HepG2 (cell line): ENCODE results near the gene SNN. TPM values are rescaled to one million over a fixed set of nuclear protein-coding genes. Genes with fewer than 3 reads are reported as not detected.

ENCODE experiments used
- ATAC-seq: fragments of 200-7000 bp; cut with Tn5 transposase; 3 replicates; pipeline ENCODE4 v1.9.1; 2020; ENCODE audit warnings: mild to moderate bottlenecking, moderate library complexity
- BruUV-seq: library from RNA; stranded (reverse); fragments of 400-500 nt; replicated peaks from 2 replicates; lab custom pipeline; 2021; lab: Mats Ljungman, UMichigan
- CTCF ChIA-PET: fragments of 300-600 bp; formaldehyde crosslinking; extraction: SDS; loops from one replicate; lab custom pipeline; 2021; ENCODE audit warnings: low total read pairs, inconsistent platforms, low intra/inter-chr PET ratio; lab: Yijun Ruan, JAX
- POLR2A ChIA-PET: fragments of 350-600 bp; sonication (Branson Sonifier 250); formaldehyde crosslinking; loops from one replicate; lab custom pipeline; 2020; ENCODE audit warnings: antibody characterized with exemption, inconsistent platforms; lab: Yijun Ruan, JAX
- DNase-seq: peaks from one replicate; pipeline ENCODE4 v3.0.0-alpha.2; 2015; ENCODE audit warnings: low spot score
- FAIRE-seq: peaks from 3 replicates; lab custom pipeline; 2011; peaks lifted over from hg19 to GRCh38; lab: Jason Lieb, UNC
- H2AFZ ChIP-seq: one replicate; pipeline ENCODE4 v1.6.1; 2011; ENCODE audit warnings: low read length, inconsistent platforms
- H3K27ac ChIP-seq: fragments of 300-600 bp; 3 replicates; pipeline ENCODE4 v1.8.0; 2011; ENCODE audit warnings: mixed run types, mild to moderate bottlenecking, mixed read lengths, low read length, inconsistent platforms; ENCODE audit not compliant: insufficient read depth; ENCODE audit errors: extremely low read length
- H3K27me3 ChIP-seq, 2 experiments: fragments of 200-600 bp in 1 of 2; 2 replicates in 1 of 2; 3 replicates in 1 of 2; pipeline versions ENCODE4 v1.6.0 to v1.8.0; 2011; ENCODE audit warnings: low read length in 2 of 2, mild to moderate bottlenecking in 2 of 2, moderate library complexity in 2 of 2, inconsistent platforms in 1 of 2; ENCODE audit not compliant: insufficient read depth in 2 of 2, control insufficient read depth in 1 of 2
- H3K36me3 ChIP-seq, 2 experiments: fragments of 200-600 bp in 1 of 2; replicated peaks in 1 of 2; 2 replicates in 1 of 2; 3 replicates in 1 of 2; pipeline versions ENCODE4 v1.5.1 to v1.8.0; 2011; ENCODE audit warnings: low read length in 2 of 2, inconsistent platforms in 1 of 2; ENCODE audit not compliant: insufficient read depth in 2 of 2, control insufficient read depth in 1 of 2
- H3K4me1 ChIP-seq: 2 replicates; pipeline ENCODE4 v1.5.1; 2012; ENCODE audit warnings: low read length, inconsistent platforms; ENCODE audit not compliant: insufficient read depth
- H3K4me2 ChIP-seq: 2 replicates; pipeline ENCODE4 v1.6.0; 2011; ENCODE audit warnings: low read depth, low read length, inconsistent platforms
- H3K4me3 ChIP-seq, 3 experiments: fragments of 200-600 bp in 1 of 3; sonication (generic), shearing (Covaris generic) in 1 of 3; replicated peaks in 1 of 3; 2 replicates each; pipeline ENCODE4 v1.5.1; 2011 to 2016; ENCODE audit warnings: low read length in 3 of 3, inconsistent platforms in 2 of 3, low read depth in 2 of 3, mild to moderate bottlenecking in 2 of 3, control low read depth in 1 of 3, mixed read lengths in 1 of 3; ENCODE audit not compliant: insufficient read depth in 1 of 3
- H3K79me2 ChIP-seq: one replicate; pipeline ENCODE4 v1.6.1; 2011; ENCODE audit warnings: low read length, inconsistent platforms; ENCODE audit not compliant: insufficient read depth
- H3K9ac ChIP-seq: 2 replicates; pipeline ENCODE4 v1.6.0; 2011; ENCODE audit warnings: mild to moderate bottlenecking, low read depth, low read length, inconsistent platforms; ENCODE audit not compliant: insufficient read depth
- H3K9me3 ChIP-seq: 2 replicates; pipeline ENCODE4 v1.5.1; 2012; ENCODE audit warnings: mild to moderate bottlenecking, low read length
- H4K20me1 ChIP-seq: 2 replicates; pipeline ENCODE4 v1.6.0; 2011; ENCODE audit warnings: inconsistent platforms, mild to moderate bottlenecking, low read length, moderate library complexity; ENCODE audit not compliant: insufficient read depth
- EHMT2 ChIP-seq: fragments of 200-600 bp; sonication (generic); IDR thresholded peaks from 2 replicates; pipeline ENCODE4 v1.7.0; 2017; ENCODE audit warnings: antibody characterized with exemption, low read depth, low read length, borderline replicate concordance
- HNRNPL ChIP-seq: fragments of 200-400 bp; formaldehyde crosslinking; IDR thresholded peaks from 2 replicates; pipeline ENCODE4 v1.6.1; 2017; ENCODE audit warnings: mild to moderate bottlenecking, low read depth, low read length
- POLR2G ChIP-seq: fragments of 200-400 bp; formaldehyde crosslinking; IDR thresholded peaks from 2 replicates; pipeline ENCODE4 v1.6.1; 2018; ENCODE audit warnings: mild to moderate bottlenecking, low read depth, low read length, moderate library complexity
- RBM22 ChIP-seq: fragments of 200-400 bp; formaldehyde crosslinking; optimal IDR thresholded peaks from 2 replicates; pipeline ENCODE3; 2017; ENCODE audit warnings: mild to moderate bottlenecking, low read length, moderate library complexity
- SP4 ChIP-seq: sonication (generic); formaldehyde crosslinking; IDR thresholded peaks from 2 replicates; pipeline ENCODE4 v1.8.1; 2023; ENCODE audit warnings: mild to moderate bottlenecking, missing genetic modification reagents
- ZBTB38 ChIP-seq: sonication (generic); formaldehyde crosslinking; IDR thresholded peaks from 2 replicates; pipeline ENCODE4 v1.5.1; 2020; ENCODE audit warnings: mild to moderate bottlenecking, missing genetic modification reagents
- ZC3H13 ChIP-seq: sonication (generic); formaldehyde crosslinking; IDR thresholded peaks from 2 replicates; pipeline ENCODE4 v1.8.1; 2023; ENCODE audit warnings: mild to moderate bottlenecking, missing genetic modification reagents, moderate library complexity
- ZFP91 ChIP-seq: sonication (generic); formaldehyde crosslinking; IDR thresholded peaks from 2 replicates; pipeline ENCODE4 v1.9.0; 2022; ENCODE audit warnings: missing genetic modification reagents, mild to moderate bottlenecking, borderline replicate concordance
- ZNF256 ChIP-seq: sonication (generic); formaldehyde crosslinking; conservative IDR thresholded peaks from 2 replicates; pipeline ENCODE4 v1.4.0; 2020; ENCODE audit warnings: missing genetic modification reagents
- ZNF7 ChIP-seq: IDR thresholded peaks from 2 replicates; pipeline ENCODE4 v1.6.1; 2016; ENCODE audit warnings: missing biosample characterization, missing genetic modification reagents
- ZSCAN31 ChIP-seq: sonication (generic); formaldehyde crosslinking; IDR thresholded peaks from 2 replicates; pipeline ENCODE4 v1.5.0; 2020; ENCODE audit warnings: low read depth, mild to moderate bottlenecking, missing genetic modification reagents
- WGBS: methylation state at CpG from one replicate; pipeline ENCODE4 v1.1.6; 2017; ENCODE audit warnings: low lambda C conversion rate; 5-methylcytosine and 5-hydroxymethylcytosine counted together
- in situ Hi-C: cut with HindIII; loops from 2 replicates; pipeline ENCODE4 v1.10.0; 2017; ENCODE audit warnings: low pct_unique_long_range_greater_than_20kb; ENCODE audit not compliant: extremely low pct_ligation_motif_present
- intact Hi-C: fragments of 100-400 bp; cut with micrococcal nuclease; formaldehyde crosslinking; loops from one replicate; pipeline ENCODE4 v1.10.0; 2022; ENCODE audit not compliant: unreplicated experiment
- polyA plus RNA-seq, 8 experiments: library from polyadenylated mRNA; depleted of rRNA in 3 of 8; stranded (reverse) in 7 of 8; unstranded in 1 of 8; fragments of >200 nt; fragmentation: Illumina TruSeq in 4 of 8; extraction: Trizol in 4 of 8; gene quantifications; 2 replicates each; pipeline versions ENCODE4 v1.2.1 to v1.2.3, GENCODE V29; 2011 to 2016; ENCODE audit warnings: low read depth in 4 of 8, missing spikeins in 1 of 8, mixed read lengths in 1 of 8; ENCODE audit not compliant: insufficient read depth in 1 of 8
- total RNA-seq, 5 experiments: library from RNA; depleted of rRNA; stranded (reverse); fragments of >200 nt; fragmentation: Illumina TruSeq; extraction: Trizol; gene quantifications; 2 replicates each; pipeline ENCODE4 v1.2.3, GENCODE V29; 2016; ENCODE audit warnings: low read depth in 1 of 5

SNN gene
- total and polyA plus RNA-seq, 2 of the 13 experiments (the other 11 are each of a cell fraction or from before 2014, with no cell fraction given) = 5.2 to 8.4 TPM

GRCh38 chr16:11677451-11677951, 9.2 kb downstream of the SNN start (continued):
- TF ChIP-seq ZNF256 (CRISPR knock-in tag) = no peak

- DNase-seq = no peak
- Histone ChIP-seq H3K4me2 (no peak overlapping the region), H3K36me3 (peaks cover 44 to 69% of the 10 kb centered on the region in 2 experiments), H3K27me3 (no peaks in the 10 kb centered on the region), H3K9ac (no peak overlapping the region), H3K9me3 (no peaks in the 10 kb centered on the region), H2AFZ (no peak overlapping the region), H4K20me1 (peaks cover 4% of the 10 kb centered on the region; the same call in 1 of the 2 replicates), H3K4me1 (peaks cover 21% of the 10 kb centered on the region), H3K79me2 (no peaks in the 10 kb centered on the region), H3K27ac (no peak overlapping the region), H3K4me3 (no peak overlapping the region)
- ATAC-seq = no peak
- ChIA-PET CTCF (no interaction called here), POLR2A (interaction anchor here (1.3 to 1.5 kb wide), 2 partner anchors 9 to 12 kb away, joined by 3 to 4 read pairs; no protein-coding TSS in a partner anchor)
- BruUV-seq = no TSS peak
- 96% methylated on average over 18 of the region's 18 CpGs for WGBS
- in situ Hi-C loops (no loop called here), intact Hi-C loops (no loop called here)
- TF ChIP-seq SP4 (0 out of 2 replicates have a peak, but pooled peaks have one; percentile 16), EHMT2 (no peak), POLR2G (peak; percentile 47; the same call in 1 of the 2 replicates), RBM22 (peak; percentile 39), ZC3H13 (CRISPR knock-in tag) (peak; percentile 50; the same call in 1 of the 2 replicates), ZBTB38 (CRISPR knock-in tag) (0 out of 2 replicates have a peak, but pooled peaks have one; percentile 40), ZSCAN31 (CRISPR knock-in tag) (no peak), ZNF7 (CRISPR knock-in tag) (no peak), ZFP91 (CRISPR knock-in tag) (0 out of 2 replicates have a peak, but pooled peaks have one; percentile 37), HNRNPL (no peak)
- no peak for FAIRE-seq
Measured at GRCh38 chr16:11677959-11678881, 10.0 kb downstream of the SNN start.
